Measurements from ENCODE around the gene ACSM2B. TPM values are rescaled to one million over a fixed set of nuclear protein-coding genes. Genes with fewer than 3 reads are reported as not detected.
"Not testable (repeated sequence)": the region's sequence is repeated elsewhere in the genome, so short reads cannot be mapped to it uniquely, and the experiment has no call there.

Gene ACSM2B
- total RNA-seq, 4 donors from 2014 or later: 0.16 to 0.60 TPM; not detected in 2

GRCh38 chr16:20566864-20567263 is 9.3 kb downstream of the ACSM2B start:
- no peaks in the 10 kb centered on the region for H3K9me3 ChIP-seq
- no peaks in the 10 kb centered on the region for H3K4me1 ChIP-seq
- TF ChIP-seq POLR2A (IDR thresholded peaks at IDR 0.05) (no peak), CTCF (IDR thresholded peaks at IDR 0.05 in 4 of 5, conservative IDR thresholded peaks at IDR 0.05 in 1 of 5) (no peak)
- intact Hi-C loops (cut with DNase I; ENCODE audit: low total_unique reads) (no loop called here), in situ Hi-C loops (cut with MboI; ENCODE audit: low sequenced_read_pairs in 4 of 4) (no loop called here)
- H3K4me3 ChIP-seq: no peak overlapping the region
- DNase-seq (no peak), ATAC-seq (no peak)
- H3K36me3 ChIP-seq: no peaks in the 10 kb centered on the region
- H3K27ac ChIP-seq: no peak overlapping the region
- no peaks in the 10 kb centered on the region for H3K27me3 ChIP-seq

- not testable (repeated sequence) for DNase-seq, ATAC-seq
Measured at GRCh38 chr16:20565334-20565733, 10.8 kb downstream of the ACSM2B start.

GRCh38 chr16:20564218-20564617 is 11.9 kb downstream of the ACSM2B start:
- H3K27me3 ChIP-seq; ATAC-seq; H3K27ac ChIP-seq; H3K4me1 ChIP-seq; intact Hi-C loops (cut with DNase I; ENCODE audit: low total_unique reads); in situ Hi-C loops (cut with MboI; ENCODE audit: low sequenced_read_pairs in 4 of 4); H3K36me3 ChIP-seq; H3K4me3 ChIP-seq; DNase-seq; H3K9me3 ChIP-seq: not testable (repeated sequence)

More at GRCh38 chr16:20565334-20565733, 10.8 kb downstream of the ACSM2B start:
- H3K4me1 ChIP-seq; in situ Hi-C loops (cut with MboI; ENCODE audit: low sequenced_read_pairs in 4 of 4); H3K4me3 ChIP-seq; H3K27ac ChIP-seq; H3K27me3 ChIP-seq; H3K36me3 ChIP-seq; intact Hi-C loops (cut with DNase I; ENCODE audit: low total_unique reads); H3K9me3 ChIP-seq: not testable (repeated sequence)

- ATAC-seq; H3K4me3 ChIP-seq; H3K9me3 ChIP-seq; H3K36me3 ChIP-seq; DNase-seq; H3K27ac ChIP-seq; in situ Hi-C loops (cut with MboI; ENCODE audit: low sequenced_read_pairs in 4 of 4); intact Hi-C loops (cut with DNase I; ENCODE audit: low total_unique reads); H3K27me3 ChIP-seq; H3K4me1 ChIP-seq: not testable (repeated sequence)
Measured at GRCh38 chr16:20555628-20556027, 20.5 kb downstream of the ACSM2B start.

GRCh38 chr16:20554689-20555088 is 21.5 kb downstream of the ACSM2B start:
- ATAC-seq; DNase-seq; H3K27me3 ChIP-seq; H3K27ac ChIP-seq; intact Hi-C loops (cut with DNase I; ENCODE audit: low total_unique reads); H3K36me3 ChIP-seq; in situ Hi-C loops (cut with MboI; ENCODE audit: low sequenced_read_pairs in 4 of 4); H3K9me3 ChIP-seq; H3K4me3 ChIP-seq; H3K4me1 ChIP-seq: not testable (repeated sequence)

- H3K27ac ChIP-seq; H3K36me3 ChIP-seq; DNase-seq; H3K27me3 ChIP-seq; ATAC-seq; H3K9me3 ChIP-seq; in situ Hi-C loops (cut with MboI; ENCODE audit: low sequenced_read_pairs in 4 of 4); intact Hi-C loops (cut with DNase I; ENCODE audit: low total_unique reads); H3K4me1 ChIP-seq; H3K4me3 ChIP-seq: not testable (repeated sequence)
Measured at GRCh38 chr16:20553493-20553892, 22.7 kb downstream of the ACSM2B start.

GRCh38 chr16:20546951-20547350 is 29.2 kb downstream of the ACSM2B start:
- H3K27ac ChIP-seq; H3K9me3 ChIP-seq; in situ Hi-C loops (cut with MboI; ENCODE audit: low sequenced_read_pairs in 4 of 4); H3K4me1 ChIP-seq; DNase-seq; H3K36me3 ChIP-seq; ATAC-seq; intact Hi-C loops (cut with DNase I; ENCODE audit: low total_unique reads); H3K4me3 ChIP-seq; H3K27me3 ChIP-seq: not testable (repeated sequence)

- H3K4me1 ChIP-seq; intact Hi-C loops (cut with DNase I; ENCODE audit: low total_unique reads); H3K4me3 ChIP-seq; H3K36me3 ChIP-seq; H3K27ac ChIP-seq; H3K9me3 ChIP-seq; in situ Hi-C loops (cut with MboI; ENCODE audit: low sequenced_read_pairs in 4 of 4); H3K27me3 ChIP-seq; DNase-seq; ATAC-seq: not testable (repeated sequence)
Measured at GRCh38 chr16:20546278-20546853, 29.8 kb downstream of the ACSM2B start.

- H3K9me3 ChIP-seq; ATAC-seq; H3K27me3 ChIP-seq; H3K36me3 ChIP-seq; H3K27ac ChIP-seq; in situ Hi-C loops (cut with MboI; ENCODE audit: low sequenced_read_pairs in 4 of 4); DNase-seq; H3K4me1 ChIP-seq; intact Hi-C loops (cut with DNase I; ENCODE audit: low total_unique reads); H3K4me3 ChIP-seq: not testable (repeated sequence)
Measured at GRCh38 chr16:20540603-20541316, 35.4 kb downstream of the ACSM2B start.

Data from gastrocnemius medialis (tissue), 4 donors.